PC-3 (cell line): ENCODE data around the gene SYNGR4. TPM values are rescaled to one million over a fixed set of nuclear protein-coding genes. Genes with fewer than 3 reads are reported as not detected.

Experiments
- ATAC-seq: fragments of 200-7000 bp; cut with Tn5 transposase; 2 replicates; pipeline ENCODE4 v1.9.1; 2020; ENCODE audit warnings: mild to moderate bottlenecking, moderate library complexity
- BruUV-seq: library from RNA; stranded (reverse); fragments of 400-500 nt; replicated peaks from 2 replicates; lab custom pipeline; 2021; lab: Mats Ljungman, UMichigan
- CTCF ChIA-PET: fragments of 300-600 bp; sonication (Branson Sonifier 250); formaldehyde crosslinking; loops from one replicate; lab custom pipeline; 2022; ENCODE audit warnings: antibody characterized with exemption; lab: Charles Lee
- POLR2A ChIA-PET: fragments of 300-600 bp; sonication (Branson Sonifier 250); formaldehyde crosslinking; loops from one replicate; lab custom pipeline; 2022; ENCODE audit warnings: antibody characterized with exemption; ENCODE audit not compliant: unreplicated experiment; lab: Charles Lee
- DNase-seq: peaks from one replicate; pipeline ENCODE4 v3.0.0-alpha.2; 2015
- H2AFZ ChIP-seq: fragments of 300-600 bp; sonication (generic); 2 replicates; pipeline ENCODE4 v1.6.0; 2016; ENCODE audit warnings: antibody characterized with exemption, low read length
- H3F3A ChIP-seq: fragments of 300-600 bp; sonication (generic); one replicate; pipeline ENCODE4 v1.6.0; 2017; ENCODE audit warnings: antibody characterized with exemption, low read length, control low read depth, mild to moderate bottlenecking; ENCODE audit not compliant: unreplicated experiment
- H3K27ac ChIP-seq: fragments of 300-600 bp; sonication (generic); 2 replicates; pipeline ENCODE4 v1.5.1; 2016; ENCODE audit warnings: mild to moderate bottlenecking, low read length
- H3K27me3 ChIP-seq: fragments of 300-600 bp; sonication (generic); 2 replicates; pipeline ENCODE4 v1.6.1; 2016; ENCODE audit warnings: low read length, mixed read lengths
- H3K36me3 ChIP-seq: fragments of 300-600 bp; sonication (generic); 2 replicates; pipeline ENCODE4 v1.6.1; 2016; ENCODE audit warnings: low read depth, mixed run types, low read length, mixed read lengths
- H3K4me1 ChIP-seq: fragments of 300-600 bp; sonication (generic); 2 replicates; pipeline ENCODE4 v1.5.1; 2016; ENCODE audit warnings: low read length; ENCODE audit not compliant: insufficient read depth
- H3K4me2 ChIP-seq: fragments of 300-600 bp; sonication (generic); 2 replicates; pipeline ENCODE4 v1.6.0; 2016; ENCODE audit warnings: low read length
- H3K4me3 ChIP-seq: fragments of 300-600 bp; sonication (generic); 2 replicates; pipeline ENCODE4 v1.5.1; 2016; ENCODE audit warnings: mild to moderate bottlenecking, low read length, mixed read lengths
- H3K79me2 ChIP-seq: fragments of 300-600 bp; sonication (generic); 2 replicates; pipeline ENCODE4 v1.6.1; 2017; ENCODE audit warnings: low read length, mixed read lengths
- H3K9ac ChIP-seq: fragments of 300-600 bp; sonication (generic); 2 replicates; pipeline ENCODE4 v1.6.0; 2016; ENCODE audit warnings: mild to moderate bottlenecking, low read length
- H3K9me2 ChIP-seq: fragments of 300-600 bp; sonication (generic); replicated peaks from 2 replicates; pipeline ENCODE4 v1.6.1; 2016; ENCODE audit warnings: mixed run types, low read length, mixed read lengths
- H3K9me3 ChIP-seq: fragments of 300-600 bp; sonication (generic); 2 replicates; pipeline ENCODE4 v1.6.1; 2016; ENCODE audit warnings: low read length, mixed read lengths
- H4K20me1 ChIP-seq: fragments of 300-600 bp; sonication (generic); 2 replicates; pipeline ENCODE4 v1.6.1; 2016; ENCODE audit warnings: low read length, mixed read lengths
- EZH2 ChIP-seq: fragments of 300-600 bp; sonication (generic); IDR thresholded peaks from one replicate; pipeline ENCODE4 v1.6.1; 2017; ENCODE audit warnings: antibody characterized with exemption, mild to moderate bottlenecking, low read length; ENCODE audit not compliant: unreplicated experiment
- EZH2phosphoT487 ChIP-seq: fragments of 300-600 bp; sonication (generic); IDR thresholded peaks from 2 replicates; pipeline ENCODE4 v1.6.1; 2018; ENCODE audit warnings: mild to moderate bottlenecking, antibody characterized with exemption, low read length, borderline replicate concordance
- intact Hi-C: fragments of 100-400 bp; cut with micrococcal nuclease; formaldehyde crosslinking; loops from 2 replicates; pipeline ENCODE4 v1.9.0; 2023
- total RNA-seq: library from RNA; depleted of rRNA; stranded (reverse); fragments of >200 nt; gene quantifications from 2 replicates; pipeline ENCODE4 v1.2.3, GENCODE V29; 2014
- TF ChIP-seq, protein P1 (sequence below): fragments of 300-600 bp; sonication (generic); conservative IDR thresholded peaks from 2 replicates; pipeline ENCODE4 v1.5.1; 2017; ENCODE audit warnings: antibody characterized with exemption, low read depth, mild to moderate bottlenecking, low read length

SYNGR4 gene
- total RNA-seq, 1 experiment from 2014 or later = not detected

DNA sequence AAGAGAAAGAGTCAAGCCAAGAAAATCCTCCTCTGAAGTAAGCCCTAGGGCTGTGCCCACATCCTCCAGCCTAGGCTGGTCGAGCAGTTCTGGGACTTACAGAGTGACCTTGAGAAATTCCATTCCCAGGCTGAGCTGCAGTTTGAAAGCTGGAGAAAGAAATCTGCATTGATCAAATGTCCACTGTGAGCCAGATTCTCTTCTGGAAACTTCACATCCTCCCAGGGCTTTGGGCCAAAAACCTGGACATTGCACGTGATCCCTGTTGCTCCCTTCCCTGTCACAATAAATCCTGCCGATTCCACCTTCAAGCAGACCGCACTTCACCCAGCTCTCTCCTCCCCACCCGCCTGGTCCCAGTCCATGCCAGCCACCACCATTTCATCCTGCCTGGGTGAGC lies 16.1 kb upstream of the SYNGR4 start:
- no peak overlapping the region for H3K9ac ChIP-seq
- H3K9me3 ChIP-seq = no peaks in the 10 kb centered on the region
- H2AFZ ChIP-seq = no peak overlapping the region
- ATAC-seq = no peak
- ChIA-PET POLR2A (no interaction called here), CTCF (no interaction called here)
- TF ChIP-seq EZH2 (no peak), EZH2phosphoT487 (no peak)
- TF ChIP-seq, protein P1, sequence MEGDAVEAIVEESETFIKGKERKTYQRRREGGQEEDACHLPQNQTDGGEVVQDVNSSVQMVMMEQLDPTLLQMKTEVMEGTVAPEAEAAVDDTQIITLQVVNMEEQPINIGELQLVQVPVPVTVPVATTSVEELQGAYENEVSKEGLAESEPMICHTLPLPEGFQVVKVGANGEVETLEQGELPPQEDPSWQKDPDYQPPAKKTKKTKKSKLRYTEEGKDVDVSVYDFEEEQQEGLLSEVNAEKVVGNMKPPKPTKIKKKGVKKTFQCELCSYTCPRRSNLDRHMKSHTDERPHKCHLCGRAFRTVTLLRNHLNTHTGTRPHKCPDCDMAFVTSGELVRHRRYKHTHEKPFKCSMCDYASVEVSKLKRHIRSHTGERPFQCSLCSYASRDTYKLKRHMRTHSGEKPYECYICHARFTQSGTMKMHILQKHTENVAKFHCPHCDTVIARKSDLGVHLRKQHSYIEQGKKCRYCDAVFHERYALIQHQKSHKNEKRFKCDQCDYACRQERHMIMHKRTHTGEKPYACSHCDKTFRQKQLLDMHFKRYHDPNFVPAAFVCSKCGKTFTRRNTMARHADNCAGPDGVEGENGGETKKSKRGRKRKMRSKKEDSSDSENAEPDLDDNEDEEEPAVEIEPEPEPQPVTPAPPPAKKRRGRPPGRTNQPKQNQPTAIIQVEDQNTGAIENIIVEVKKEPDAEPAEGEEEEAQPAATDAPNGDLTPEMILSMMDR = no peak
- no peaks in the 10 kb centered on the region for H4K20me1 ChIP-seq
- H3F3A ChIP-seq = no peaks in the 10 kb centered on the region
- no peak overlapping the region for H3K27ac ChIP-seq
- H3K79me2 ChIP-seq = no peaks in the 10 kb centered on the region
- no peak overlapping the region for H3K4me2 ChIP-seq
- no peak overlapping the region for H3K4me3 ChIP-seq
- no peaks in the 10 kb centered on the region for H3K9me2 ChIP-seq
- no TSS peak for BruUV-seq
- intact Hi-C loops = no loop called here
- no peak for DNase-seq
- no peaks in the 10 kb centered on the region for H3K27me3 ChIP-seq
- H3K4me1 ChIP-seq = peaks cover 3% of the 10 kb centered on the region; the same call in 1 of the 2 replicates
- H3K36me3 ChIP-seq = no peaks in the 10 kb centered on the region

DNA sequence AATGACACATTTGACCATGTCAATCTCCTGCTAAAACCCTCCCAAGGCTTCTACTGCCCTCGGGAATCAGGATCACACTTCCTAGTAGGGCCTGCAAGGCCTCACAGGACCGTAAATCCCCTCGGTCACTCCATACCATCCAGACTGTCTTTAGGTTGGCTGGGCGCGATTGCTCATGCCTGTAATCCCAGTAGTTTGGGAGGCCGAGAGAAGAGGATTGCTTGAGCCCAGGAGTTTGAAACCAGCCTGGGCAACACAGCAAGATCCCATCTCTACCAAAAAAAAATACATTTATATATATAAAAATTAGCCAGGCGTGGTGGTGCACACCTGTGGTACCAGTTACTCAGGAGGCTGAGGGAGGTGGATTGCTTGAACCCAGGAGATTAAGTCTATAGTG lies 15.4 kb upstream of the SYNGR4 start:
- Histone ChIP-seq H3K27ac (no peak overlapping the region), H3K9me2 (no peaks in the 10 kb centered on the region), H3K36me3 (no peaks in the 10 kb centered on the region), H3K4me2 (no peak overlapping the region), H3K4me3 (no peak overlapping the region), H3K9me3 (no peaks in the 10 kb centered on the region), H3K4me1 (no peaks in the 10 kb centered on the region), H3K79me2 (no peaks in the 10 kb centered on the region), H3K27me3 (no peaks in the 10 kb centered on the region), H4K20me1 (no peaks in the 10 kb centered on the region), H3F3A (no peaks in the 10 kb centered on the region), H2AFZ (no peak overlapping the region), H3K9ac (no peak overlapping the region)
- DNase-seq (no peak), ATAC-seq (no peak)
- POLR2A ChIA-PET = no interaction called here
- no TSS peak for BruUV-seq
- intact Hi-C loops = no loop called here
- CTCF ChIA-PET = no interaction called here
- TF ChIP-seq EZH2phosphoT487 (no peak), EZH2 (no peak)
- TF ChIP-seq, protein P1 = no peak

DNA sequence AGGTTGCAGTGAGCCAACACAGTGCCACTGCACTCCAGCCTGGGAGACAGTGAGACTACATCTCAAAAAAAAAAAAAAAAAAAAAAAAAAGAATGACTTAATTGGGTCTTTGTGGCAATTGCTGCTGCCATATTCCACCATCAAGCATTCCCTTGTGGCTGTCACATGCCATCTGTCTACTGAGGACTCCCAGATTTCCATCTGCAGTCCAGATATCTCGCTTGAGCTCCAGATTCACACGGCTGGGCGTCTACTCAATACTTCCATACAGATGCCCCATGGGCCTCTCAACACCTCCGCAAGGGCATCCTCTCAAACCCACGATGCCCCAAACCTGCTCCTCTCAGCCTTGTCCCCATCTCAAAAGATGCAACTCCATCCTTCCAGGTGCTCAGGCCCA lies 13.3 kb upstream of the SYNGR4 start:
- ChIA-PET CTCF (no interaction called here), POLR2A (interaction anchor here (0.6 kb wide), 1 partner anchor 233 kb away, joined by 3 read pairs; no protein-coding TSS in a partner anchor)
- no peak overlapping the region for H3K4me2 ChIP-seq
- ATAC-seq = no peak
- no TSS peak for BruUV-seq
- H3K9ac ChIP-seq = no peak overlapping the region
- no peaks in the 10 kb centered on the region for H3K9me2 ChIP-seq
- H4K20me1 ChIP-seq = no peaks in the 10 kb centered on the region
- no peak overlapping the region for H2AFZ ChIP-seq
- H3K36me3 ChIP-seq = no peaks in the 10 kb centered on the region
- intact Hi-C loops = no loop called here
- no peaks in the 10 kb centered on the region for H3F3A ChIP-seq
- no peaks in the 10 kb centered on the region for H3K27me3 ChIP-seq
- no peaks in the 10 kb centered on the region for H3K79me2 ChIP-seq
- DNase-seq = no peak
- TF ChIP-seq, protein P1 = no peak
- no peak for TF ChIP-seq EZH2phosphoT487
- TF ChIP-seq EZH2 = no peak
- no peak overlapping the region for H3K4me3 ChIP-seq
- no peaks in the 10 kb centered on the region for H3K9me3 ChIP-seq
- no peaks in the 10 kb centered on the region for H3K4me1 ChIP-seq
- no peak overlapping the region for H3K27ac ChIP-seq
